Activated CD8-positive, alpha-beta memory T cell treated with anti-CD3 and anti-CD28 coated beads, Interleukin-2, amount 50 U/mL, for 1 hour (primary cell): ENCODE measurements around the gene FAM163B.

ENCODE experiments used
- DNase-seq: peaks from one replicate; pipeline ENCODE4 v3.0.0-alpha.2; 2020; ENCODE audit errors: extremely low read depth

Gene FAM163B

GRCh38 chr9:133616643-133617405, 7.6 kb upstream of the FAM163B start:
- no peak for DNase-seq

- no peak for DNase-seq
Observed at GRCh38 chr9:133615606-133616188, 6.5 kb upstream of the FAM163B start.

GRCh38 chr9:133615186-133615585, 6.0 kb upstream of the FAM163B start:
- DNase-seq = no peak

- no peak for DNase-seq
Observed at GRCh38 chr9:133614678-133615077, 5.5 kb upstream of the FAM163B start.

- DNase-seq = no peak
Observed at GRCh38 chr9:133614056-133614455, 4.9 kb upstream of the FAM163B start.

DNA sequence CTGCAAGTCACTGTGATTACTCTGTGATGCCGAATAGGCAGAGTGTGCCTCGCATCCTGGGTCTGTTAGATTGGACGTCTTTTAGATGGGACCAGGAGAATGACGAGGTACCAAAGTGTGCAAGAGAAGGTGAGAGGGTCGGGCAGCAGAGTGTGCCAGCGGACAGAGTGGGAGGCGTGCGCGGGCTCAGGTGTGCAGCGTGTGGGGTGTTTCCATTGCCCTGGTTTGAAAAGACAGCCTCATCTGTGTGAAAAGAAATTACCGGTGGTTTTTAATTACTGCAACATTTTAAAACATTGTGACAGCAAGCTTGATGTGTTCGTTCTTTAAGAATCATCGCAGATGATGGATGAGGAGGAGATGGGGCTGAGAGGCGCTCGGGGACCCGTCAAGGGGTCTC, 4.2 kb upstream of the FAM163B start:
- DNase-seq = no peak

DNA sequence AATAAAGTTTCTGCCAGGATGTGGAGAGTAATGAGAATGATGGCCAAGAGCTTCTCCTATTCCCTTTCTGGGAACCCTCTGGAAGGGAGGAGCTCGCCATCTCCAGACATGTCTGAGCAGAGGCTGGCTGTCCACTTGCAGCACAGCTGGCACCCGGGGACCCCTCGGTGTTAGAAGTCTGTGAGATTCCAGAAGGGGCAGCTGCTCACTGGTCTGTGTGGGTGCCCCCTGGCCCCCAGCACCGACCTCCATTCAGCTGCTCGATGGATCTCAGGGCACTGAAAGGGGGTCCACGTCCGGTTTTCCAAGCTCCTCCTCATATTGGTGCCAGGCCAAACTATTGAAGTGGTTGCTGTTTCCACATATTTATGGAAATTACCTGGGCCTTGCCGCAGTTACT, 3.6 kb upstream of the FAM163B start:
- DNase-seq = no peak

- DNase-seq = no peak
Observed at GRCh38 chr9:133612051-133612450, 2.9 kb upstream of the FAM163B start.

- DNase-seq = no peak
Observed at GRCh38 chr9:133610845-133611244, 1.7 kb upstream of the FAM163B start.

DNA sequence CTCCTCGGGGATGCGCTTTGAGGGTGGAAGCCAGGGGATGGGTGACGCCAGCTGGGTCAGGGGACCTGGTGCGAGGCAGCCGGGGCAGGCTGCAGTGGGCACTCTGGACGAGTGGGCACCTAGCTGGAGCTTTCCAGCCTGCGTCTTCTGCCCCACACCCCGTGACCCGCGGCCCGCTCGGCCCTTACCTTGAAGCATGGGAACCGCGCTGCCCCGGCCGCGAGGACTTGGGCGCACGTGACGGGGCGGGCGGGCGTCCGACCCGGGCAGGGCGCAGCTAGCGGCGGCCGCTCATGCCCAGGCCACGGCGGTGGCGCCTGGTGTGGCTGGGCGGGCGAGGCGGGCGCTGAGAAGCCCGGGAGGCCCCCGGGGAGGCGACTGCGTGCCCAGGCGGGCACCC, 300 bp downstream of the FAM163B start:
- DNase-seq = no peak

- no peak for DNase-seq
Observed at GRCh38 chr9:133608382-133608781, 807 bp downstream of the FAM163B start.

DNA sequence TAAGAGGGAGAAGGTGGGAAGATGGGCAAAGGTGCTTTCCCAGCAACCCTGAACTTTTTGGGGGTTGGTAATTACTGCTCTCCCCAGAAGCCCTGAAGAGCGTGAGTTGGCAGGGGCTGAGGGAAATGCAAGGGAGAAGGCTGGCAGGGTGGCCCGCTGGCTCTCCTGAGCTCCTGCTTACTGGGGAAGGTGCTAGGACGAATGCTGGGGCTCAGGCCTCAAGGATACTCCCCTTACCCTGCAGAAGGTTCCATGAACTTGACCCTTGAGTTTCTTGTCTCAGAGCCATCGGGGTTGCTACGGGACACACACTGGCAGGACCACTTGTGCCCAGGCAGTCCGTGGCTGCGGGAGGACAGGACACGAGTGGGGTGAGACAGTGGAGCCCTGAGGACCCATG, 1.2 kb downstream of the FAM163B start:
- DNase-seq = no peak

GRCh38 chr9:133607381-133607780, 1.8 kb downstream of the FAM163B start:
- no peak for DNase-seq

DNA sequence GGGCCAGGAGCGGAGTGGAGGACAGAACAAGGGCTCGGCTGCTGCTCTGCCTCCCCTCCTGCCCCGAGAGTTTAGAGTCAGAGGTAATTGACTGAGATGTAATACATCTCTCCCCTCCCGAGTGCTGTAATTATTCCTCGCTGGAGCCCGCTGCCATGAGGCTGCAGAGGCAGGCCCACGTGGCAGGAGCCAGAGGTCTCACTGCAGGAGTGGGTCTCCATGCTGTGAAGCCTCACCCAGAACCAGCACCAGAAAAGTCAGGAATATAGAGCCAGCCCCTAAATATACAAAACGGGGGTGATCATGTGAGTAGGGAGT, 2.5 kb downstream of the FAM163B start:
- no peak for DNase-seq

- DNase-seq = no peak
Observed at GRCh38 chr9:133605856-133606707, 3.1 kb downstream of the FAM163B start.

- no peak for DNase-seq
Observed at GRCh38 chr9:133605446-133605845, 3.7 kb downstream of the FAM163B start.

DNA sequence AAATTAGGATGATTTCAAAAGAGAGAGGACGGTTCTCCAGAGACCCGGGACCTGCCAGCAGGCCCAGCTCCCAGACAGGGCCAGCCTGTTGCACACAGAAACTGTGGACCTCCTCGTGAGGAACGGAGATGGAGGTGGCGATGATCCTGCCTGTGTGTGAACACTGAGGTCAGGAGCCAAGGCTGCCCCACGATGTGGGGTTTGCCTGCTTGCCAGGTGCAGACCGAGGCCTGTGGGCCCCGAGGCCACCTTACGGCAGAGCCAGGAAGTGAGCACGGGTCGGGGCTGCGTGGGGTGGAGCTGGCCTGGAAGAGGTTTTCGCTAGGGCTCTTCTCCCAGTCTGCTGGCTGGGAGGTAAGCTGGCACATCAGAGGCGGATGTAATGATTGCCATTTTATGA, 4.3 kb downstream of the FAM163B start:
- DNase-seq = no peak

DNA sequence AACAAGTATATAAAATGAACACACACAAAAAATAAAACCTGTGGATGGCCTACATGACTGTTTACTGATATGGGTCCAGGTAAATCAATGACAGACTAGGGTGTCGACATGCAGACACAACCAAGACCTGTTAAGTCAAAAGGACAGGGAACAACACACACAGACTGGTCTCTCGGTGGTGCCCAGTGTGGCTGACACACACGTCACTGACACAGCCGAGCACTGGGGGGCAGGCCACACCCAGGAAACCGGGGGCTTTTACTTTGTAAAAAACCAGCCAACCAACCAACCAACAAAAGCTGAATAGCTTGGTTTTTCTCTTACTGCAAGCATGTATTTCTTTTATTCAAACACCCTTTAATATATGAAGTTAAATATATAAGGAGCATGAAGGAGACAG, 5.0 kb downstream of the FAM163B start:
- DNase-seq = no peak

DNA sequence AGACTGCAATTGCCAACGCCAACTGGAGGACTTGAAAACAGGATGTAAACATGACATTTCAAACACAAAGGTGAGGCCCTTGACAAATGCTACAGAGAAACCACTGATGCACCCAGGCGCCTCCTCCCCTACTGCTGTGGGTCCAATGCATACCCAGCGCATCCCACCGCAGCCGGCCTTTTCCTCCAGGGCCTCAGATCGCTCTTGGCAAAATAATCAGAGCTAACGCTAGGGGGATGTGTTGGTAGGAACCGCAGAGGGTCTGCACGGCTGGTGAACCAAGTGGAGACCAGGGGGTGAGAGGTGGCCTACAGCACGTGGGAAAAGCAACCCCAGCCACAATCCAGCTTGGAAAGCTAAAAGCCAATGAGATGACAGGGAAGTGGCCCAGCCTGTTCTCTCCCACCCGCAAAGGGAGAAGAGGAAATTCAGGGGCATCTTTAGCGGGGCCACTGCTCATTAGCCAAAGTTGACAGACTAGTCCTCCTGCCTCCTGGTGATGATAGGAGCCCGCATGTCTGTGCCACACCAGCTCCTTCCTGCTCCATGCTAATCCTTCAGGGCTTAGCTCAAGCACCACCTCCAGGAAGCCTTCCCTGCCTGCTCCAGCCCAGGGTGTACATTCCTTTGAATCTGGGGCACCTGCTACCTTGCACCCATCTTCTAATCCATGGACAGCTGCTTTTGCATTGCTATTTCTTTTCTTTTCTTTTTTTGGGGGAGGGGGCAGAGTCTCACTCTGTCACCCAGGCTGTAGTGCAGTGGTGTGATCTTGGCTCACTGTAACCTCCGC, 5.9 kb downstream of the FAM163B start:
- no peak for DNase-seq

- DNase-seq = no peak
Observed at GRCh38 chr9:133602277-133602676, 6.9 kb downstream of the FAM163B start.

DNA sequence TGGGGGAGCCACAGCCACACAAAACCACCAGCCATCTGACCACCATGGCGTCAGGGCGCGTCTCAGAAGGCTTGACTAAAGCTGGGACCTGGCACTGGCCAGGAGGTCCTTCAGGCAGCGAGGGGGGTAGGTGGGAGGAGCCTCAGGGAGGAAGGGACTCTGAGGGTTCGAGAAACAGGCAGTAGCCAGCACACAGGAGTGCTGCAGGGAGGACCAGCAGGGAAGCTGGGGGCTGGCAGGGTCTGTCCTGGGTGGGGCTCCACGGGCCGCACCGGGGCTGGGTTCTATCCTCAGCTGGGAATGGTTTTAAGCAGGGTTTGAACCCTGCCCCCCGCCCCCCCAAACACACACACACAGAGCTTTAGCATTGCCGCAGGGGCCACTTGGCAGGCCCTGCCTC, 7.4 kb downstream of the FAM163B start:
- DNase-seq = no peak

- no peak for DNase-seq
Observed at GRCh38 chr9:133600739-133601138, 8.4 kb downstream of the FAM163B start.
